Measurements from ENCODE around the gene MAFG. TPM values are rescaled to one million over a fixed set of nuclear protein-coding genes. Genes with fewer than 3 reads are reported as not detected.

Gene MAFG
- total RNA-seq, 4 donors from 2014 or later: 10.0 to 26.6 (median 23.5) TPM

DNA sequence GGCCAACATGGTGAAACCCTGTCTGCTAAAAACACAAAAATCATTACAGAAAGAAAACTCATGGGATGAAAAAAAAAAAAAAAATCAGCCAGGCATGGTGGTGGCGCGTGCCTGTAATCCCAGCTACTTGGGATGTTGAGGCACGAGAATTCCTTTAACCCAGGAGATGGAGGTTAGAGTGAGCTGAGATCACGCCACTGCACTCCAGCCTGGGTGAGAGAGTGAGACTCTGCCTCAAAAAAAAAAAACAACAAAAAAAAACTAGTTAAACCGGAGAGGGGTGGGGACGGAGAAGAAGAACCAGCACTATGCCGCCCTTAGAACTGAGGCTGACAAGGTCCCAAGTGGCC, 40.8 kb upstream of the MAFG start:
- H3K4me1 ChIP-seq: peaks cover 22 to 42% (median 24%) of the 10 kb centered on the region in 3 donors
- H3K4me3 ChIP-seq: peak overlapping the region in 3 of 4 donors; percentile 27 to 47 (median 32)
- H3K36me3 ChIP-seq: no peaks in the 10 kb centered on the region
- intact Hi-C loops (cut with DNase I): no loop called here
- H3K9me3 ChIP-seq: peaks cover 0 to 2% (median 0%) of the 10 kb centered on the region in 3 donors
- no peak for DNase-seq
- H3K27ac ChIP-seq: peak overlapping the region in 3 of 4 donors; percentile 57 to 70 (median 65)
- no peak for TF ChIP-seq POLR2A (IDR thresholded peaks at IDR 0.05)
- TF ChIP-seq, protein P1, sequence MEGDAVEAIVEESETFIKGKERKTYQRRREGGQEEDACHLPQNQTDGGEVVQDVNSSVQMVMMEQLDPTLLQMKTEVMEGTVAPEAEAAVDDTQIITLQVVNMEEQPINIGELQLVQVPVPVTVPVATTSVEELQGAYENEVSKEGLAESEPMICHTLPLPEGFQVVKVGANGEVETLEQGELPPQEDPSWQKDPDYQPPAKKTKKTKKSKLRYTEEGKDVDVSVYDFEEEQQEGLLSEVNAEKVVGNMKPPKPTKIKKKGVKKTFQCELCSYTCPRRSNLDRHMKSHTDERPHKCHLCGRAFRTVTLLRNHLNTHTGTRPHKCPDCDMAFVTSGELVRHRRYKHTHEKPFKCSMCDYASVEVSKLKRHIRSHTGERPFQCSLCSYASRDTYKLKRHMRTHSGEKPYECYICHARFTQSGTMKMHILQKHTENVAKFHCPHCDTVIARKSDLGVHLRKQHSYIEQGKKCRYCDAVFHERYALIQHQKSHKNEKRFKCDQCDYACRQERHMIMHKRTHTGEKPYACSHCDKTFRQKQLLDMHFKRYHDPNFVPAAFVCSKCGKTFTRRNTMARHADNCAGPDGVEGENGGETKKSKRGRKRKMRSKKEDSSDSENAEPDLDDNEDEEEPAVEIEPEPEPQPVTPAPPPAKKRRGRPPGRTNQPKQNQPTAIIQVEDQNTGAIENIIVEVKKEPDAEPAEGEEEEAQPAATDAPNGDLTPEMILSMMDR (IDR thresholded peaks at IDR 0.05): no peak
- H3K27me3 ChIP-seq: peaks cover 0 to 53% (median 0%) of the 10 kb centered on the region in 4 donors
- 41 to 45% methylated on average over 7 of the region's 7 CpGs for WGBS, 2 donors

DNA sequence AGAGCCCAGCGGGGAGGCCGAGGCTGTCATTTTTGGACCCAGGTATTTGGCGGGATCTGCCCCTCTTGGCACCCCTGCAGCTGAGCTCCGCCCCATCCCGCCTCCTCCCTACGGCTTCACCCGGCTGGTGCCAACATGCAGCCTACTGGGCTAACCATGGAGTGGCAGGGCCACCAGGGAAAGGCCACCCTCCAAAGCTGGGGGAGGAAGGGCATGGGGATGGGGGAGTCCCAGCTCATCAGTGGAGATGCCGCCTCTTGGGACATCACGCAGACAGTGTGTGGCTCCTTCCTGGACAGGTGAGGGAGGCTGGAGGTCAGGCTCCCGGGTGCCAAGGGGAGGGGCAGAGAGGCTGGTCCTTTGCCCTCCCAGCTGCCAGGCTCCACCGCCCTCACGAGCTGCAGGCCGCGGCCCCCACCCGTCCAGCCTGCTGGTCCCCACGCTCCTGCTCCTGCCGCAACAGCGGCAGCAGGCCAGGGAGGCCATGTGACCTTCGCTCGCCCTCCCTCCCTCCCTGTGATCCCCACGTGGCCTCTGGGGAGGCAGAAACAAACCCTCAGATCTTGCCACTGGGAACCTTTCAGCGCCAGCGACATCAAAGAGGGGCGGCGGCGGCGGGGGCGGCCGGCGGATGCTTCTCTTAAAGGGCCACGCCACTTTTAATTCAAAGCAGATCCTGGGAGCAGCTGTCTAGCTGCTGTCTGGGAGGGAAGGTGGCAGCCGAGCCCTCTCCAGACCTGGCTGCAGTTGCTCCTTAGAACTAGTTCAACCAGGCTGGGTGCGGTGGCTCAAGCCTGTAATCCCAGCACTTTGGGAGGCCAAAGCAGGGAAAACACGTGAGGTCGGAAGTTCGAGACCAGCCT, 40.2 kb upstream of the MAFG start:
- peaks cover 0 to 59% (median under 1%) of the 10 kb centered on the region in 4 donors for H3K27me3 ChIP-seq
- intact Hi-C loops (cut with DNase I): no loop called here
- H3K4me1 ChIP-seq: peaks cover 22 to 42% (median 24%) of the 10 kb centered on the region in 3 donors
- WGBS, 2 donors: 3 to 25% methylated on average over 4 to 8 of the region's 36 CpGs
- peak overlapping the region in 3 of 4 donors; percentile 27 to 47 (median 32) for H3K4me3 ChIP-seq
- H3K27ac ChIP-seq: peak overlapping the region; percentile 43 to 70 (median 61)
- TF ChIP-seq, protein P1 (IDR thresholded peaks at IDR 0.05): no peak
- no peak for TF ChIP-seq POLR2A (IDR thresholded peaks at IDR 0.05)
- H3K36me3 ChIP-seq: no peaks in the 10 kb centered on the region
- DNase-seq: no peak
- H3K9me3 ChIP-seq: no peaks in the 10 kb centered on the region

DNA sequence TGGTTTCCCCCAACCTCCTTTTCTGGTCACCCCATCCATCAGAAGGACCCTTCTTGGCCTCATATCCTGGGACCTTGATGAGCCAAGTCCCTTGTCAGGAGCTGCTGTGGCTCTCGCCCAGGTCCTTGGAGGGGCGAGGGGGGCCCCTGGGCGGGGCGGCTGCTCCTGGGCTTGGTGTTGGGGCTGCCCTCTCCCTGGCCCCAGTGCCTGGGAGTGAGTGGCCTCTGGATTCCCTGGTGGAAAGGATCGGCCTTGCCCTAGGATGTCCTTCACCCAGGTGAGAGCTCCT, 39.7 kb upstream of the MAFG start:
- H3K36me3 ChIP-seq: no peaks in the 10 kb centered on the region
- peaks cover 22 to 45% (median 24%) of the 10 kb centered on the region in 3 donors for H3K4me1 ChIP-seq
- no CpG with 5 or more reads among the region's 5 CpGs for WGBS, 2 donors
- no peaks in the 10 kb centered on the region for H3K9me3 ChIP-seq
- TF ChIP-seq, protein P1 (IDR thresholded peaks at IDR 0.05): no peak
- TF ChIP-seq POLR2A (IDR thresholded peaks at IDR 0.05): no peak
- no peak for DNase-seq
- peak overlapping the region; percentile 43 to 70 (median 61) for H3K27ac ChIP-seq
- peaks cover 0 to 65% (median 6%) of the 10 kb centered on the region in 4 donors for H3K27me3 ChIP-seq
- H3K4me3 ChIP-seq: peak overlapping the region in 2 of 4 donors; percentile 27 to 47
- intact Hi-C loops (cut with DNase I): no loop called here

DNA sequence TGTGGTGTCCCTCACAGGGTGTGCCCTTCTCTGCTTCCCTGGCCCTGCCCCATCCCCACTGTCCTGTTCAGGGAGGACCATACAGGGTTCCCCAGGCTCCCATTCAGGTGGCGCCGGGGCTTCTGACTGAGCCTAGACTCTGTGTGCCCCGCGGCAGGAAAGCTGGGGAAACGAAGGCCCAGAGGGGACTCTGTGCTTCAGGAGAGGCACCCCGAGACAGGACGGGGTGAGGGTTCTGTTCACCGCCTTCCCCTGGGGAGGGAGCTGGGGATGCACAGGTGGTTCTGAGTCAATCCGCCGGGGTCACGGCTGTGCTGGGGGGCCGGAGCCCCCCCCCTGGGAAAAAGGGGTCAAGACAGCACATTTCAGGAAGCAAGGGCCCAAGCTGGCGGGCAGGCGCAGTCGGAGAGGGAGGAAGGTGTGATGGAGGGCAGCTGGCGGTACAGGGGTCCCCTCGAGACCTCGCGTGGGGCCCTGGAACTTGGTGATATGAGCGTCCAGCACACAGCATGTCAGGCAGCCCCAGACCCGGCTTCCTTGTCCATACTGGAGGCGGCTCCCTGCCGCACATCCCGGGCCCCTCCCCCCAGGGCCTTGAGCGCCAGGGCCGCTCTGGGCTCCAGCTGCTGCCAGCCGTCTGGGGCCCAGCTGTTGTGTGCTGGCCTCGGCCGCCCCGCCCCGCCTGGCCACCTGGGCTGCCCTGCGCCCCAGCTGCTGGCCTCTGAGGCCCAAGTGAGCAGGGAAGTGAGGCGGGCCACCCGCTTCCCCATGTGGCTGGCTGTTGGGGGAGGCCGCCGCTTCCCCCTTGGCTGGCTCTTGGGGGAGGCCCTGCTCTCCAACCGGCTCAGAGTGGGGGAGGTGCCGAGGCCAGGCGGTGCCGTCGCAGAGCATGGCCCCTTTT, 39.1 kb upstream of the MAFG start:
- no peak for DNase-seq
- 60 to 68% methylated on average over 14 to 15 of the region's 41 CpGs for WGBS, 2 donors
- no peak overlapping the region for H3K4me3 ChIP-seq
- no peaks in the 10 kb centered on the region for H3K36me3 ChIP-seq
- H3K9me3 ChIP-seq: no peaks in the 10 kb centered on the region
- intact Hi-C loops (cut with DNase I): no loop called here
- peaks cover 22 to 51% (median 30%) of the 10 kb centered on the region in 3 donors for H3K4me1 ChIP-seq
- TF ChIP-seq, protein P1 (IDR thresholded peaks at IDR 0.05): no peak
- no peak for TF ChIP-seq POLR2A (IDR thresholded peaks at IDR 0.05)
- H3K27me3 ChIP-seq: peaks cover 0 to 69% (median 12%) of the 10 kb centered on the region in 4 donors
- peak overlapping the region; percentile 43 to 70 (median 61) for H3K27ac ChIP-seq
